A549 (cell line): ENCODE results near the gene ABCA4. TPM values are rescaled to one million over a fixed set of nuclear protein-coding genes. Genes with fewer than 3 reads are reported as not detected.

Experiments
- ATAC-seq, 2 experiments: fragments of 200-7000 bp in 1 of 2; fragments of >200 bp in 1 of 2; cut with Nextera tagmentation in 1 of 2; cut with Tn5 transposase in 1 of 2; 3 replicates each; pipeline versions ENCODE4 v1.8.0 to v1.9.1; 2018 to 2020; ENCODE audit warnings: mild to moderate bottlenecking in 1 of 2, moderate library complexity in 1 of 2
- CTCF ChIA-PET: fragments of 300-600 bp; sonication (Branson Sonifier 250); formaldehyde crosslinking; extraction: SDS; loops from one replicate; lab custom pipeline; 2021; ENCODE audit warnings: antibody characterized with exemption, inconsistent platforms; lab: Yijun Ruan, JAX
- POLR2A ChIA-PET: fragments of 350-600 bp; formaldehyde crosslinking; extraction: SDS; loops from one replicate; lab custom pipeline; 2021; ENCODE audit warnings: antibody characterized with exemption, inconsistent platforms; lab: Yijun Ruan, JAX
- DNase-seq, 2 experiments: peaks; one replicate each; pipeline versions ENCODE4 v3.0.0 to v3.0.0-alpha.2; 2011 to 2016; ENCODE audit warnings: low read depth in 1 of 2, low spot score in 1 of 2
- FAIRE-seq: peaks from 2 replicates; lab custom pipeline; 2011; peaks lifted over from hg19 to GRCh38; lab: Jason Lieb, UNC
- H3K27ac ChIP-seq, 2 experiments: fragments of >200 bp; sonication (Bioruptor Twin); formaldehyde crosslinking; 3 replicates each; pipeline ENCODE4 v1.5.1; 2016 to 2017
- H3K4me1 ChIP-seq: fragments of >200 bp; sonication (Bioruptor Twin); formaldehyde crosslinking; 3 replicates; pipeline ENCODE4 v1.6.1; 2016
- H3K4me2 ChIP-seq: fragments of >200 bp; sonication (Bioruptor Twin); formaldehyde crosslinking; 3 replicates; pipeline ENCODE4 v1.6.1; 2016
- H3K4me3 ChIP-seq: fragments of >200 bp; sonication (Bioruptor Twin); formaldehyde crosslinking; 3 replicates; pipeline ENCODE4 v1.5.1; 2016
- H3K9me3 ChIP-seq: fragments of >200 bp; sonication (Bioruptor Twin); formaldehyde crosslinking; 3 replicates; pipeline ENCODE4 v1.6.1; 2016
- ATOH8 ChIP-seq: fragments of 250-450 bp; sonication (Bioruptor Pico); IDR thresholded peaks from 2 replicates; pipeline ENCODE4 v1.5.0; 2020; ENCODE audit warnings: low read depth, mild to moderate bottlenecking, moderate library complexity
- BHLHE40 ChIP-seq: IDR thresholded peaks from 2 replicates; pipeline ENCODE4 v1.6.1; 2012; ENCODE audit warnings: low read depth, low read length, inconsistent platforms
- CEBPB ChIP-seq, 2 experiments: fragments of >200 bp in 1 of 2; sonication (Bioruptor Twin) in 1 of 2; formaldehyde crosslinking in 1 of 2; IDR thresholded peaks; 2 replicates each; pipeline ENCODE4 v1.6.1; 2012 to 2016
- CHD4 ChIP-seq: fragments of 200-600 bp; sonication (generic); IDR thresholded peaks from 2 replicates; pipeline ENCODE4 v1.6.1; 2016; ENCODE audit warnings: antibody characterized with exemption, mild to moderate bottlenecking, borderline replicate concordance
- CTCF ChIP-seq: fragments of >200 bp; sonication (Bioruptor Twin); formaldehyde crosslinking; IDR thresholded peaks from 3 replicates; pipeline ENCODE4 v1.5.1; 2016
- EHMT2 ChIP-seq: fragments of 200-600 bp; sonication (generic); IDR thresholded peaks from 2 replicates; pipeline ENCODE4 v1.6.1; 2016; ENCODE audit warnings: antibody characterized with exemption, low read depth, mild to moderate bottlenecking, moderate library complexity
- EP300 ChIP-seq, 2 experiments: fragments of >200 bp; sonication (Bioruptor Twin); formaldehyde crosslinking; IDR thresholded peaks; 2 replicates in 1 of 2; 3 replicates in 1 of 2; pipeline ENCODE4 v1.6.1; 2016 to 2017
- ESRRA ChIP-seq: fragments of 150-350 bp; IDR thresholded peaks from 2 replicates; pipeline ENCODE4 v1.6.1; 2014; ENCODE audit warnings: mild to moderate bottlenecking, low read length, borderline replicate concordance
- FOSB ChIP-seq: fragments of 250-450 bp; sonication (Bioruptor Pico); IDR thresholded peaks from 2 replicates; pipeline ENCODE4 v1.5.0; 2020; ENCODE audit warnings: mild to moderate bottlenecking, moderate library complexity
- FOSL2 ChIP-seq, 2 experiments: fragments of 450-650 bp in 1 of 2; fragments of >200 bp in 1 of 2; sonication (Bioruptor Twin) in 1 of 2; formaldehyde crosslinking; IDR thresholded peaks; 2 replicates each; pipeline versions ENCODE4 v1.5.0 to v1.6.1; 2016 to 2020; ENCODE audit warnings: mild to moderate bottlenecking in 1 of 2, moderate library complexity in 1 of 2
- HDAC2 ChIP-seq: fragments of 200-600 bp; sonication (generic); IDR thresholded peaks from 2 replicates; pipeline ENCODE4 v1.6.1; 2016
- HOXA7 ChIP-seq: fragments of 250-450 bp; sonication (Bioruptor Pico); IDR thresholded peaks from 2 replicates; pipeline ENCODE4 v1.5.0; 2020; ENCODE audit warnings: mild to moderate bottlenecking, moderate library complexity
- HOXB13 ChIP-seq: fragments of 250-450 bp; sonication (Bioruptor Pico); IDR thresholded peaks from 2 replicates; pipeline ENCODE4 v1.5.0; 2020; ENCODE audit warnings: low read depth, mild to moderate bottlenecking, moderate library complexity
- HOXB5 ChIP-seq: fragments of 250-450 bp; sonication (Bioruptor Pico); IDR thresholded peaks from 2 replicates; pipeline ENCODE4 v1.5.0; 2020; ENCODE audit warnings: mild to moderate bottlenecking, moderate library complexity
- JUN ChIP-seq, 2 experiments: fragments of >200 bp; sonication (Bioruptor Twin); formaldehyde crosslinking; IDR thresholded peaks; 2 replicates in 1 of 2; 3 replicates in 1 of 2; pipeline ENCODE4 v1.6.1; 2016 to 2017
- JUNB ChIP-seq: fragments of >200 bp; sonication (Bioruptor Twin); formaldehyde crosslinking; IDR thresholded peaks from 2 replicates; pipeline ENCODE4 v1.6.1; 2016
- KDM1A ChIP-seq: fragments of 200-600 bp; sonication (generic); IDR thresholded peaks from 2 replicates; pipeline ENCODE4 v1.6.1; 2016; ENCODE audit warnings: low read depth, mild to moderate bottlenecking
- KDM5A ChIP-seq: fragments of 200-600 bp; sonication (generic); IDR thresholded peaks from 2 replicates; pipeline ENCODE4 v1.6.1; 2016; ENCODE audit warnings: antibody characterized with exemption, mild to moderate bottlenecking
- MAX ChIP-seq: IDR thresholded peaks from 2 replicates; pipeline ENCODE4 v1.6.1; 2012
- NR3C1 ChIP-seq: fragments of >200 bp; sonication (Bioruptor Twin); formaldehyde crosslinking; IDR thresholded peaks from 3 replicates; pipeline ENCODE4 v1.6.1; 2017
- POLR2AphosphoS2 ChIP-seq: conservative IDR thresholded peaks from 2 replicates; pipeline ENCODE4 v1.6.1; 2012; ENCODE audit warnings: low read length, improper control_type of control experiment, inconsistent platforms
- RCOR1 ChIP-seq: fragments of 150-350 bp; IDR thresholded peaks from 2 replicates; pipeline ENCODE4 v1.6.1; 2014; ENCODE audit warnings: antibody characterized with exemption, low read length, low read depth
- RNF2 ChIP-seq: fragments of 200-600 bp; sonication (generic); IDR thresholded peaks from 2 replicates; pipeline ENCODE4 v1.6.1; 2016; ENCODE audit warnings: low read depth, mild to moderate bottlenecking, antibody characterized with exemption, moderate library complexity, borderline replicate concordance
- TFCP2L1 ChIP-seq: fragments of 250-450 bp; sonication (Bioruptor Pico); IDR thresholded peaks from 2 replicates; pipeline ENCODE4 v1.5.0; 2021; ENCODE audit warnings: mild to moderate bottlenecking
- USF2 ChIP-seq: fragments of 450-650 bp; IDR thresholded peaks from 2 replicates; pipeline ENCODE4 v1.6.1; 2014; ENCODE audit warnings: antibody characterized with exemption
- ZC3H11A ChIP-seq: fragments of 450-650 bp; IDR thresholded peaks from 2 replicates; pipeline ENCODE4 v1.6.1; 2014; ENCODE audit warnings: antibody characterized with exemption, mild to moderate bottlenecking
- ZFP36 ChIP-seq: fragments of 450-650 bp; IDR thresholded peaks from 2 replicates; pipeline ENCODE4 v1.6.1; 2014; ENCODE audit warnings: borderline replicate concordance; ENCODE audit not compliant: partially characterized antibody
- ZNF302 ChIP-seq: fragments of 250-450 bp; sonication (Bioruptor Pico); IDR thresholded peaks from 2 replicates; pipeline ENCODE4 v1.9.0; 2021; ENCODE audit warnings: inconsistent platforms, mild to moderate bottlenecking, moderate library complexity
- WGBS: methylation state at CpG from one replicate; pipeline ENCODE4 v1.1.6; 2017; ENCODE audit errors: missing lambda C conversion rate; 5-methylcytosine and 5-hydroxymethylcytosine counted together
- polyA plus RNA-seq, 4 experiments: library from polyadenylated mRNA; depleted of rRNA in 3 of 4; stranded (reverse); fragments of >200 nt; fragmentation: RNase III in 1 of 4; extraction: RNeasy Plus Mini Kit Qiagen cat#74134 plus additional on column Dnase treatment in 1 of 4; gene quantifications; 2 replicates in 3 of 4; 3 replicates in 1 of 4; pipeline ENCODE4 v1.2.3, GENCODE V29; 2011 to 2017

The ABCA4 gene
- polyA plus RNA-seq, 2 of the 4 experiments (the other 2 are of a cell fraction) = 0.05 to 0.23 TPM

- TF ChIP-seq USF2 = no peak
- no peak for TF ChIP-seq HDAC2
- no peak for TF ChIP-seq HOXB5
- TF ChIP-seq POLR2AphosphoS2 = no peak
- no peak for TF ChIP-seq HOXA7
- TF ChIP-seq NR3C1 = no peak
- TF ChIP-seq RCOR1 = no peak
- no peak for TF ChIP-seq JUNB
- TF ChIP-seq CHD4 = no peak
- no peak for TF ChIP-seq RNF2
- no peak for TF ChIP-seq MAX
- TF ChIP-seq BHLHE40 = no peak
Observed at GRCh38 chr1:94084547-94084946, 36.4 kb downstream of the ABCA4 start (continued).

- ChIA-PET CTCF (interaction anchor here (1.0 kb wide), 1 partner anchor 38 kb away, joined by 3 read pairs; no protein-coding TSS in a partner anchor), POLR2A (no interaction called here)
- no peak for TF ChIP-seq ESRRA
- TF ChIP-seq USF2 = no peak
- no peak for TF ChIP-seq BHLHE40
- TF ChIP-seq ZC3H11A = no peak
- TF ChIP-seq MAX = no peak
- TF ChIP-seq EP300 (IDR thresholded peaks at IDR 0.05) = no peak
- no peak for TF ChIP-seq EHMT2
- no peak for TF ChIP-seq HOXB13 (CRISPR knock-in tag)
- TF ChIP-seq CEBPB (IDR thresholded peaks at IDR 0.05) = no peak
- TF ChIP-seq JUN (IDR thresholded peaks at IDR 0.05) = no peak
- TF ChIP-seq FOSB (CRISPR knock-in tag) = no peak
- TF ChIP-seq KDM1A = no peak
- no peak for TF ChIP-seq HOXB5
- no peak for TF ChIP-seq FOSL2 (IDR thresholded peaks at IDR 0.05)
- no peak for TF ChIP-seq FOSL2 (CRISPR knock-in tag; IDR thresholded peaks at IDR 0.05)
- no peak for TF ChIP-seq KDM5A
- TF ChIP-seq HDAC2 = no peak
- no peak overlapping the region for H3K27ac ChIP-seq
- no peak overlapping the region for H3K4me2 ChIP-seq
- H3K4me3 ChIP-seq = no peak overlapping the region
- ATAC-seq (no peak), FAIRE-seq (no peak), DNase-seq (no peak)
- no peaks in the 10 kb centered on the region for H3K9me3 ChIP-seq
- peaks cover 5% of the 10 kb centered on the region; the same call in 1 of the 3 replicates for H3K4me1 ChIP-seq
Observed at GRCh38 chr1:94084085-94084484, 36.9 kb downstream of the ABCA4 start.

GRCh38 chr1:94083681-94084080 lies 37.3 kb downstream of the ABCA4 start:
- 77% methylated on average over 4 of the region's 4 CpGs for WGBS
- Histone ChIP-seq H3K27ac (no peak overlapping the region), H3K9me3 (no peaks in the 10 kb centered on the region), H3K4me2 (no peak overlapping the region), H3K4me3 (no peak overlapping the region), H3K4me1 (peaks cover 5% of the 10 kb centered on the region; the same call in 1 of the 3 replicates)
- ATAC-seq (no peak), DNase-seq (no peak), FAIRE-seq (no peak)
- no peak for TF ChIP-seq ATOH8 (CRISPR knock-in tag)
- no peak for TF ChIP-seq HDAC2
- no peak for TF ChIP-seq CTCF
- no peak for TF ChIP-seq ZNF302 (CRISPR knock-in tag)
- no peak for TF ChIP-seq TFCP2L1 (CRISPR knock-in tag)
- no peak for TF ChIP-seq RNF2
- no peak for TF ChIP-seq ZFP36
- ChIA-PET POLR2A (no interaction called here), CTCF (interaction anchor here (1.0 kb wide), 1 partner anchor 39 kb away, joined by 3 read pairs; no protein-coding TSS in a partner anchor)
